ENCODE measurements around the gene STXBP2.

DNA sequence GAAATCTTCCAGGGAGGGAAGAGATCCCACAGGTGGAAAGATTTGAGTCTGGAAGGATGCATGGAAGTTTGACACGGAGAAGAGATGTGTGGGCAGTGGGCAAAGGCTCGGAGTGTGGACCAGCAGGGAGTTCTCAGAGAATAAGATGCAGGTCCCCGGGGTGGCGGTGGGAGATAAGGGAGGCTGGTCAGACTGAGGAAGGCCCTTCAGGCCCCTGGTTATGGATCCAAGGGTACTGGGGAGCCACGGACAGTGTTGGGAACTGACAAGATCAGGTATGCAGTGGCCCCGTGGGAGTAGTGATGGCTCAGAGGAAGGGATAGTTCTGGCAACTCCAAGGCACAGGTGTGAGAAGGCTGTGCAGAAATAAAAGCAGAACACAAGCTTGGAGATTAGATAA lies 38.7 kb upstream of the STXBP2 start:
- TF ChIP-seq REST (IDR thresholded peaks at IDR 0.05; ENCODE audit: low read depth), result no peak
- TF ChIP-seq ZBTB7A (IDR thresholded peaks at IDR 0.05; ENCODE audit: low read depth), result no peak
- TF ChIP-seq TCF12 (IDR thresholded peaks at IDR 0.05; ENCODE audit: low read depth), result no peak
- TF ChIP-seq TAF1 (IDR thresholded peaks at IDR 0.05; ENCODE audit: low read depth), result no peak
- no peak for TF ChIP-seq EP300 (IDR thresholded peaks at IDR 0.05; ENCODE audit: borderline replicate concordance)
- no peak for TF ChIP-seq CEBPB (IDR thresholded peaks at IDR 0.05)
- no peak for TF ChIP-seq NFIC (IDR thresholded peaks at IDR 0.05)
- TF ChIP-seq EGR1 (IDR thresholded peaks at IDR 0.05), result no peak
- no peak for TF ChIP-seq MAX (IDR thresholded peaks at IDR 0.05)
- no peak for TF ChIP-seq YY1 (IDR thresholded peaks at IDR 0.05; ENCODE audit: low read depth)
- TF ChIP-seq RAD21 (IDR thresholded peaks at IDR 0.05; ENCODE audit: low read depth), result no peak
